Neuronal stem cell (in vitro differentiated cells): ENCODE measurements around the gene CCL24.
A peak's percentile ranks its signal among the peaks of the same experiment; 100 is the strongest.
"Not testable (repeated sequence)": the region's sequence is repeated elsewhere in the genome, so short reads cannot be mapped to it uniquely, and the experiment has no call there.

Experiments used
- DNase-seq: peaks from one replicate; pipeline ENCODE4 v3.0.0-alpha.2; 2013; ENCODE audit warnings: low spot score
- H2AFZ ChIP-seq: one replicate; pipeline ENCODE4 v1.6.1; 2013; ENCODE audit warnings: mild to moderate bottlenecking, low read length, inconsistent platforms
- H2AK5ac ChIP-seq: 2 replicates; pipeline ENCODE4 v1.6.1; 2013; ENCODE audit warnings: low read depth, mild to moderate bottlenecking, inconsistent platforms, low read length, moderate library complexity, mixed read lengths
- H2BK120ac ChIP-seq: 2 replicates; pipeline ENCODE4 v1.6.1; 2013; ENCODE audit warnings: low read depth, mild to moderate bottlenecking, inconsistent platforms, low read length, moderate library complexity, mixed read lengths
- H2BK12ac ChIP-seq: one replicate; pipeline ENCODE4 v1.6.1; 2013; ENCODE audit warnings: low read length, inconsistent platforms
- H2BK15ac ChIP-seq: 2 replicates; pipeline ENCODE4 v1.6.1; 2013; ENCODE audit warnings: mild to moderate bottlenecking, low read length, inconsistent platforms, mixed read lengths
- H2BK5ac ChIP-seq: one replicate; pipeline ENCODE4 v1.6.1; 2013; ENCODE audit warnings: inconsistent platforms, mild to moderate bottlenecking, low read length, moderate library complexity
- H3K14ac ChIP-seq: one replicate; pipeline ENCODE4 v1.6.1; 2013; ENCODE audit warnings: low read length, inconsistent platforms
- H3K18ac ChIP-seq: 2 replicates; pipeline ENCODE4 v1.6.1; 2013; ENCODE audit warnings: low read length, inconsistent platforms
- H3K23ac ChIP-seq: 2 replicates; pipeline ENCODE4 v1.6.1; 2013; ENCODE audit warnings: low read depth, mild to moderate bottlenecking, mixed read lengths, low read length, inconsistent platforms; ENCODE audit not compliant: poor library complexity
- H3K27ac ChIP-seq: replicated peaks from 3 replicates; pipeline ENCODE4 v1.5.1; 2013; ENCODE audit warnings: low read length, inconsistent platforms
- H3K27me3 ChIP-seq, 3 experiments: 2 replicates each; pipeline ENCODE4 v1.6.1; 2013; ENCODE audit warnings: low read length in 3 of 3, mild to moderate bottlenecking in 2 of 3, inconsistent platforms in 1 of 3, low read depth in 1 of 3, mixed read lengths in 1 of 3, moderate library complexity in 1 of 3; ENCODE audit not compliant: control insufficient read depth in 3 of 3, insufficient read depth in 3 of 3
- H3K36me3 ChIP-seq, 2 donors: replicated peaks in 1 of 2; 2 replicates each; pipeline ENCODE4 v1.6.1; 2013; ENCODE audit warnings: low read length in 2 of 2; ENCODE audit not compliant: control insufficient read depth in 2 of 2, insufficient read depth in 2 of 2
- H3K4ac ChIP-seq: 2 replicates; pipeline ENCODE4 v1.6.1; 2013; ENCODE audit warnings: inconsistent platforms, mild to moderate bottlenecking, low read length, moderate library complexity
- H3K4me1 ChIP-seq, 2 donors: 1 replicate in 1 of 2; 2 replicates in 1 of 2; pipeline ENCODE4 v1.6.1; 2013; ENCODE audit warnings: low read length in 2 of 2, low read depth in 1 of 2; ENCODE audit not compliant: control insufficient read depth in 2 of 2, insufficient read depth in 1 of 2
- H3K4me2 ChIP-seq: one replicate; pipeline ENCODE4 v1.6.1; 2013; ENCODE audit warnings: mild to moderate bottlenecking, low read length, inconsistent platforms; ENCODE audit not compliant: insufficient read depth, poor library complexity, severe bottlenecking
- H3K4me3 ChIP-seq, 2 donors: 2 replicates each; pipeline ENCODE4 v1.5.1; 2013; ENCODE audit warnings: low read length in 2 of 2, mild to moderate bottlenecking in 2 of 2, inconsistent platforms in 1 of 2, moderate library complexity in 1 of 2
- H3K79me1 ChIP-seq: one replicate; pipeline ENCODE4 v1.6.1; 2013; ENCODE audit warnings: low read depth, mild to moderate bottlenecking, inconsistent platforms, low read length, moderate library complexity
- H3K9ac ChIP-seq: one replicate; pipeline ENCODE4 v1.6.1; 2013; ENCODE audit warnings: mild to moderate bottlenecking, low read depth, low read length, inconsistent platforms; ENCODE audit not compliant: poor library complexity
- H3K9me3 ChIP-seq, 2 donors: replicated peaks in 1 of 2; 2 replicates each; pipeline versions ENCODE3 to v1.6.1; 2013; ENCODE audit warnings: low read length in 2 of 2, mild to moderate bottlenecking in 2 of 2, inconsistent platforms in 1 of 2, low read depth in 1 of 2, mixed read lengths in 1 of 2, moderate library complexity in 1 of 2; ENCODE audit not compliant: control insufficient read depth in 2 of 2, insufficient read depth in 1 of 2
- H4K8ac ChIP-seq: one replicate; pipeline ENCODE4 v1.6.1; 2013; ENCODE audit warnings: low read depth, mild to moderate bottlenecking, inconsistent platforms, low read length, moderate library complexity
- H4K91ac ChIP-seq: one replicate; pipeline ENCODE4 v1.6.1; 2013; ENCODE audit warnings: low read length, low read depth, mild to moderate bottlenecking, inconsistent platforms; ENCODE audit not compliant: poor library complexity
- WGBS, 2 donors: extraction: QIAGEN DNeasy Blood & Tissue Kit; methylation state at CpG; one replicate each; pipeline ENCODE4 v1.1.7; 2013; ENCODE audit warnings: missing lambda C conversion rate in 2 of 2, mixed read lengths in 1 of 2; ENCODE audit not compliant: insufficient read length in 2 of 2, insufficient replicate concordance in 1 of 2; ENCODE audit errors: extremely low coverage in 2 of 2; 5-methylcytosine and 5-hydroxymethylcytosine counted together

The CCL24 gene

GRCh38 chr7:75835688-75836285, 22.2 kb upstream of the CCL24 start:
- no peaks in the 10 kb centered on the region for H3K79me1 ChIP-seq
- no peak overlapping the region for H2BK5ac ChIP-seq
- peak overlapping the region; percentile 48 for H3K18ac ChIP-seq
- H3K9me3 ChIP-seq = no peaks in the 10 kb centered on the region
- no peaks in the 10 kb centered on the region for H3K27me3 ChIP-seq
- no peak overlapping the region for H3K4ac ChIP-seq
- no peak overlapping the region for H3K14ac ChIP-seq
- no peak overlapping the region for H2AK5ac ChIP-seq
- H3K9ac ChIP-seq = peak overlapping the region; percentile 9
- H3K4me3 ChIP-seq = no peak overlapping the region
- no peaks in the 10 kb centered on the region for H3K36me3 ChIP-seq
- no CpG with 5 or more reads among the region's 29 CpGs for WGBS, 2 donors
- H4K91ac ChIP-seq = no peak overlapping the region
- no peak overlapping the region for H3K4me2 ChIP-seq
- no peak for DNase-seq
- H2AFZ ChIP-seq = no peak overlapping the region
- H3K23ac ChIP-seq = no peak overlapping the region
- no peak overlapping the region for H3K27ac ChIP-seq
- H2BK12ac ChIP-seq = no peak overlapping the region
- no peak overlapping the region for H2BK15ac ChIP-seq
- H3K4me1 ChIP-seq = no peaks in the 10 kb centered on the region
- no peak overlapping the region for H2BK120ac ChIP-seq
- H4K8ac ChIP-seq = no peak overlapping the region

GRCh38 chr7:75833662-75834061, 20.1 kb upstream of the CCL24 start:
- not testable (repeated sequence) for H2BK5ac ChIP-seq, H2BK120ac ChIP-seq, H4K91ac ChIP-seq, H3K4me2 ChIP-seq, H3K36me3 ChIP-seq, H3K4ac ChIP-seq, H3K79me1 ChIP-seq, H2AFZ ChIP-seq, H2BK15ac ChIP-seq, H3K27me3 ChIP-seq, H3K23ac ChIP-seq, H2AK5ac ChIP-seq, H3K9me3 ChIP-seq, H3K9ac ChIP-seq, H4K8ac ChIP-seq, H2BK12ac ChIP-seq, H3K27ac ChIP-seq, H3K18ac ChIP-seq, DNase-seq, H3K4me3 ChIP-seq, H3K14ac ChIP-seq, H3K4me1 ChIP-seq
- WGBS, 2 donors = no CpG with 5 or more reads among the region's 6 CpGs

GRCh38 chr7:75830978-75831377, 17.4 kb upstream of the CCL24 start:
- Histone ChIP-seq H3K4me3 (no peak overlapping the region), H4K91ac (no peak overlapping the region), H3K27ac (no peak overlapping the region), H2BK5ac (no peak overlapping the region), H3K36me3 (no peaks in the 10 kb centered on the region), H3K18ac (no peak overlapping the region), H3K4ac (no peak overlapping the region), H2BK120ac (no peak overlapping the region), H3K23ac (no peak overlapping the region), H3K9me3 (peaks cover 0 to 1% of the 10 kb centered on the region in 2 donors), H2AFZ (no peak overlapping the region), H4K8ac (no peak overlapping the region), H3K79me1 (no peaks in the 10 kb centered on the region), H3K4me1 (peaks cover 0 to 2% of the 10 kb centered on the region in 2 donors), H2BK15ac (no peak overlapping the region), H3K9ac (no peak overlapping the region), H3K14ac (no peak overlapping the region), H3K4me2 (no peak overlapping the region), H3K27me3 (no peaks in the 10 kb centered on the region), H2AK5ac (no peak overlapping the region), H2BK12ac (no peak overlapping the region)
- no CpG with 5 or more reads among the region's 6 CpGs for WGBS, 2 donors
- DNase-seq = no peak

GRCh38 chr7:75829656-75830055, 16.1 kb upstream of the CCL24 start:
- H3K27ac ChIP-seq, H3K14ac ChIP-seq, H3K4me3 ChIP-seq, H3K23ac ChIP-seq, H3K9ac ChIP-seq, H2BK15ac ChIP-seq, H4K8ac ChIP-seq, H3K27me3 ChIP-seq, DNase-seq, H2AK5ac ChIP-seq, H3K4me2 ChIP-seq, H3K9me3 ChIP-seq, H2BK120ac ChIP-seq, H2BK12ac ChIP-seq, H4K91ac ChIP-seq, H3K36me3 ChIP-seq, H2BK5ac ChIP-seq, H3K4ac ChIP-seq, H2AFZ ChIP-seq, H3K18ac ChIP-seq, H3K79me1 ChIP-seq, H3K4me1 ChIP-seq: not testable (repeated sequence)
- no CpG with 5 or more reads among the region's 6 CpGs for WGBS, 2 donors
